PC-9 (cell line): Measurements from ENCODE around the gene TFF2. TPM values are rescaled to one million over a fixed set of nuclear protein-coding genes. Genes with fewer than 3 reads are reported as not detected.

ENCODE experiments used
- BruUV-seq: library from RNA; stranded (reverse); fragments of 400-500 nt; replicated peaks from 2 replicates; lab custom pipeline; 2021; lab: Mats Ljungman, UMichigan
- CTCF ChIA-PET: fragments of 300-600 bp; sonication (Branson Sonifier 250); formaldehyde crosslinking; loops from one replicate; lab custom pipeline; 2022; ENCODE audit warnings: antibody characterized with exemption; lab: Charles Lee
- POLR2A ChIA-PET: fragments of 300-600 bp; sonication (Branson Sonifier 250); formaldehyde crosslinking; loops from one replicate; lab custom pipeline; 2022; ENCODE audit warnings: antibody characterized with exemption; ENCODE audit not compliant: unreplicated experiment; lab: Charles Lee
- DNase-seq, 2 experiments: peaks; one replicate each; pipeline versions ENCODE4 v3.0.0 to v3.0.0-alpha.2; 2015 to 2022; ENCODE audit warnings: mixed read lengths in 1 of 2
- H2AFZ ChIP-seq: fragments of 200-600 bp; sonication (generic); 2 replicates; pipeline ENCODE4 v1.8.1; 2017; ENCODE audit warnings: antibody characterized with exemption
- H3F3A ChIP-seq: fragments of 200-600 bp; sonication (generic); 2 replicates; pipeline ENCODE4 v1.8.1; 2017; ENCODE audit warnings: antibody characterized with exemption, mild to moderate bottlenecking, low read depth; ENCODE audit not compliant: insufficient read depth
- H3K27ac ChIP-seq: fragments of 200-600 bp; sonication (generic); 2 replicates; pipeline ENCODE4 v1.6.1; 2016; ENCODE audit warnings: mixed run types
- H3K27me3 ChIP-seq: fragments of 200-600 bp; sonication (generic); 2 replicates; pipeline ENCODE4 v1.6.1; 2016; ENCODE audit warnings: low read depth, mixed run types; ENCODE audit not compliant: insufficient read depth
- H3K36me3 ChIP-seq: fragments of 200-600 bp; sonication (generic); 2 replicates; pipeline ENCODE4 v1.6.1; 2016; ENCODE audit warnings: low read depth, mixed run types
- H3K4me1 ChIP-seq: fragments of 200-600 bp; sonication (generic); replicated peaks from 2 replicates; pipeline ENCODE4 v1.6.1; 2016; ENCODE audit warnings: mixed run types; ENCODE audit not compliant: insufficient read depth
- H3K4me2 ChIP-seq: fragments of 200-600 bp; sonication (generic); 2 replicates; pipeline ENCODE4 v1.6.1; 2017; ENCODE audit warnings: mixed run types
- H3K4me3 ChIP-seq: fragments of 200-600 bp; sonication (generic); 2 replicates; pipeline ENCODE4 v1.6.1; 2016; ENCODE audit warnings: mixed run types
- H3K79me2 ChIP-seq: fragments of 200-600 bp; sonication (generic); 2 replicates; pipeline ENCODE4 v1.6.1; 2017; ENCODE audit warnings: low read depth, mixed run types
- H3K9me2 ChIP-seq: fragments of 200-600 bp; sonication (generic); 2 replicates; pipeline ENCODE4 v1.8.1; 2017; ENCODE audit warnings: mild to moderate bottlenecking; ENCODE audit not compliant: insufficient read depth
- H3K9me3 ChIP-seq: fragments of 200-600 bp; sonication (generic); 2 replicates; pipeline ENCODE4 v1.8.1; 2016; ENCODE audit warnings: low read depth; ENCODE audit not compliant: insufficient read depth
- H4K20me1 ChIP-seq: fragments of 200-600 bp; sonication (generic); 2 replicates; pipeline ENCODE4 v1.8.1; 2017; ENCODE audit not compliant: insufficient read depth
- CTCF ChIP-seq: fragments of 200-600 bp; sonication (generic); conservative IDR thresholded peaks from 2 replicates; pipeline ENCODE4 v1.6.1; 2017; ENCODE audit warnings: mixed run types, antibody characterized with exemption, mild to moderate bottlenecking, moderate library complexity
- EZH2 ChIP-seq: fragments of 200-600 bp; sonication (generic); IDR thresholded peaks from 2 replicates; pipeline ENCODE4 v1.8.0; 2017; ENCODE audit warnings: antibody characterized with exemption, low read depth
- intact Hi-C: fragments of 100-400 bp; cut with micrococcal nuclease; formaldehyde crosslinking; loops from one replicate; pipeline ENCODE4 v1.10.0; 2022; ENCODE audit not compliant: unreplicated experiment
- total RNA-seq: library from RNA; stranded (reverse); gene quantifications from 2 replicates; pipeline ENCODE4 v1.2.3, GENCODE V29; 2021

The TFF2 gene
- total RNA-seq, 1 experiment from 2014 or later = 0.52 TPM

DNA sequence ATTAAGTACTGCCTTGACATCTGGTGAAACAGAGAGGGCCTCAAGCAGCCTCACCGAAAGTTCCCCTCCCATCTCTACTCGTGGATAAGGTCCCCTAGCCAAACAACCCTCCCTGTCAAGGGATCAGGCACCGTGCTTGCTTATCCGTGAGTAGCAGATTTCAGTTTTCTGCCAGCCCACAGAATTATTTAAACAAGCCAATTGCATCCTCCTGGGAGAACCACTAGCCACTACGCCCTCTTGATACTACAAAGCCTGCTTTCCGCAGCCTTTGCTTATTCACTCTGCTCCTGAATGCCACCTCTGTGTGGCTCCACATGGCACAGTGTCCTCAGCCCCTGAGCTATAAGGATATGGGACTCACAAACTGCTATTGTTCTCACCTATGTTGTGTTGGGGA is 5.9 kb upstream of the TFF2 start:
- no peaks in the 10 kb centered on the region for H3K79me2 ChIP-seq
- no peak overlapping the region for H3K4me2 ChIP-seq
- POLR2A ChIA-PET = no interaction called here
- no peaks in the 10 kb centered on the region for H3F3A ChIP-seq
- 0 out of 2 replicates have a peak, but pooled peaks cover under 1% of the 10 kb centered on the region for H3K4me1 ChIP-seq
- no peaks in the 10 kb centered on the region for H3K9me3 ChIP-seq
- CTCF ChIA-PET = no interaction called here
- H3K9me2 ChIP-seq = no peaks in the 10 kb centered on the region
- TF ChIP-seq EZH2 = no peak
- no peak for TF ChIP-seq CTCF
- intact Hi-C loops = no loop called here
- BruUV-seq = no TSS peak
- H3K27me3 ChIP-seq = no peaks in the 10 kb centered on the region
- no peak for DNase-seq
- no peak overlapping the region for H3K4me3 ChIP-seq
- H3K27ac ChIP-seq = no peak overlapping the region
- no peak overlapping the region for H2AFZ ChIP-seq
- no peaks in the 10 kb centered on the region for H4K20me1 ChIP-seq
- H3K36me3 ChIP-seq = no peaks in the 10 kb centered on the region

DNA sequence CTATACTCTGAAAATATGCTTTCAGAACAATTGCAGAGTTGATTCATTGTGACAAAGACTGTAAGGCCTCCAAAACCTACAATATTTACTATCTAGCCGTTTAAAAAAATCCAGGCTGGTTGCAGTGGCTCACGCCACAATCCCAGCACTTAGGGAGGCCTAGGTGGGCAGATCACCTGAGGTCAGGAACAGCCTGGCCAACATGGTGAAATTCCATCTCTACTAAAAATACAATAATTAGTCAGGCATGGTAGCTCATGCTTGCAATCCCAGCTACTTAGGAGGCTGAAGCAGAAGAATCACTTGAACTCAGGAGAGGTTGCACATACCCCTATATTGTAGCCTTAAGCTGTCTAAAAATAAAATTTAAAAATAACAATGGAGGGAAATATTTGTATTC is 5.3 kb upstream of the TFF2 start:
- intact Hi-C loops = no loop called here
- ChIA-PET CTCF (no interaction called here), POLR2A (no interaction called here)
- Histone ChIP-seq H3K79me2 (no peaks in the 10 kb centered on the region), H4K20me1 (no peaks in the 10 kb centered on the region), H3K36me3 (no peaks in the 10 kb centered on the region), H3K9me3 (no peaks in the 10 kb centered on the region), H3F3A (no peaks in the 10 kb centered on the region), H3K4me2 (no peak overlapping the region), H3K9me2 (no peaks in the 10 kb centered on the region), H3K4me1 (peaks cover 6% of the 10 kb centered on the region; the same call in 1 of the 2 replicates), H3K4me3 (no peak overlapping the region), H3K27ac (no peak overlapping the region), H3K27me3 (no peaks in the 10 kb centered on the region), H2AFZ (no peak overlapping the region)
- TF ChIP-seq EZH2 = no peak
- no peak for TF ChIP-seq CTCF
- DNase-seq = no peak
- no TSS peak for BruUV-seq

DNA sequence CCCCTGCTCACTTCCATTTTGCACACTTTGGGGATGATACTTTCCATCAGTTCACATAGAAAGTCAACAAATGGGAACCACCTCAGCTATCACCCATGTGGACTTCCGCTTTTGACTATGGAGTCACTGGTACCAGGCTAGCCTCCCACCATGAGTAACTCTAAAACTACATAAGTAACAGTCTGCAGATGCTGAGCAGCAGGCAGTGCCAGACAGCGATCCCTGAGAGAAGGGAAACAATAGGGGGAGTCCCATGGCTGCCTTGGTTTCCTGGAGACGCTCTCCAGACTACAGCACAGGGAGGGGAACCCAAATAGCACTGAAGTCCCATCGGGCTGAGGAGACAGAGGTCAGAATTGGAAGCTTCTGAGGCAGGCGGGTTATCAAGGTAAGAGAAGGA is 2.8 kb upstream of the TFF2 start:
- POLR2A ChIA-PET = no interaction called here
- Histone ChIP-seq H3K27ac (no peak overlapping the region), H3K4me2 (no peak overlapping the region), H2AFZ (no peak overlapping the region), H3F3A (no peaks in the 10 kb centered on the region), H3K9me3 (no peaks in the 10 kb centered on the region), H3K79me2 (no peaks in the 10 kb centered on the region), H4K20me1 (no peaks in the 10 kb centered on the region), H3K4me3 (no peak overlapping the region), H3K4me1 (peaks cover 10% of the 10 kb centered on the region; the same call in 1 of the 2 replicates), H3K9me2 (no peaks in the 10 kb centered on the region), H3K27me3 (no peaks in the 10 kb centered on the region), H3K36me3 (no peaks in the 10 kb centered on the region)
- intact Hi-C loops = no loop called here
- no peak for TF ChIP-seq CTCF
- no peak for TF ChIP-seq EZH2
- BruUV-seq = no TSS peak
- no peak for DNase-seq
- CTCF ChIA-PET = no interaction called here
